H1 (cell line): ENCODE data around the gene PLEKHS1.

ENCODE experiments used
- CBX5 ChIP-seq: fragments of 300-800, 300-1000 bp; sonication (generic); IDR thresholded peaks from 2 replicates; pipeline ENCODE4 v1.7.1; 2016; ENCODE audit warnings: antibody characterized with exemption, low read length, low read depth
- EZH2 ChIP-seq: fragments of 200-600 bp; sonication (generic); IDR thresholded peaks from 2 replicates; pipeline ENCODE4 v1.7.1; 2012; ENCODE audit warnings: low read depth, mild to moderate bottlenecking, moderate library complexity, low read length, inconsistent platforms; ENCODE audit not compliant: severe bottlenecking
- POLR2A ChIP-seq, 2 experiments: IDR thresholded peaks; 1 replicate in 1 of 2; 2 replicates in 1 of 2; pipeline ENCODE4 v1.6.1; 2011; ENCODE audit warnings: low read depth in 2 of 2, low read length in 2 of 2, mild to moderate bottlenecking in 2 of 2; ENCODE audit errors: control extremely low read depth in 1 of 2
- SP4 ChIP-seq: IDR thresholded peaks from 2 replicates; pipeline ENCODE4 v1.6.1; 2012; ENCODE audit warnings: low read length, inconsistent platforms
- TCF12 ChIP-seq: IDR thresholded peaks from 2 replicates; pipeline ENCODE4 v1.6.1; 2011; ENCODE audit warnings: low read depth, mild to moderate bottlenecking, low read length
- TF ChIP-seq, protein P1 (sequence below), 3 experiments: IDR thresholded peaks; 1 replicate in 2 of 3; 2 replicates in 1 of 3; pipeline versions ENCODE4 v1.5.1 to v1.6.1; 2011; ENCODE audit warnings: low read length in 3 of 3, mild to moderate bottlenecking in 3 of 3, inconsistent platforms in 2 of 3, low read depth in 1 of 3, moderate library complexity in 1 of 3; ENCODE audit not compliant: insufficient read depth in 1 of 3; ENCODE audit errors: control extremely low read depth in 1 of 3

DNA sequence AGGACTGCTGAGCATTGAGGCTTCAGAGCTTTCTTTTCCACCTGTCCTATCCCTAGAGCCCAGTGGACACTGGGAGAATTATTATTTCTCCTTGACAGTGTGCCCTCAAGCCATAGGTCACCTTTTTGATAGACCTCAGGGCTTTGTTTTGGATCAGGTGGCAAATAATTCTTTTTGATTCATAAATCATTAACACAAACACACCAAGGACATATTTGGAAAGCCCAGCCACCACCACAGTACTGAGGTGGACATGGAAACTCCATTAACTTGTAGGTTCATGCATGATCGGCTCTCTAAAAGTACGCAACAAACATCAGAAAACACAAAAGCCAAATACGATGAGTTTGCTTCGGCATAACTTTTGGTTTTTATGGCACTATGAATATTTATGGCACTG is 17.8 kb upstream of the PLEKHS1 start:
- no peak for TF ChIP-seq SP4
- no peak for TF ChIP-seq TCF12
- no peak for TF ChIP-seq EZH2
- no peak for TF ChIP-seq CBX5
- TF ChIP-seq POLR2A (IDR thresholded peaks at IDR 0.05; ENCODE audit: control extremely low read depth in 1 of 2, low read depth in 2 of 2, low read length in 2 of 2), result no peak
- TF ChIP-seq, protein P1, sequence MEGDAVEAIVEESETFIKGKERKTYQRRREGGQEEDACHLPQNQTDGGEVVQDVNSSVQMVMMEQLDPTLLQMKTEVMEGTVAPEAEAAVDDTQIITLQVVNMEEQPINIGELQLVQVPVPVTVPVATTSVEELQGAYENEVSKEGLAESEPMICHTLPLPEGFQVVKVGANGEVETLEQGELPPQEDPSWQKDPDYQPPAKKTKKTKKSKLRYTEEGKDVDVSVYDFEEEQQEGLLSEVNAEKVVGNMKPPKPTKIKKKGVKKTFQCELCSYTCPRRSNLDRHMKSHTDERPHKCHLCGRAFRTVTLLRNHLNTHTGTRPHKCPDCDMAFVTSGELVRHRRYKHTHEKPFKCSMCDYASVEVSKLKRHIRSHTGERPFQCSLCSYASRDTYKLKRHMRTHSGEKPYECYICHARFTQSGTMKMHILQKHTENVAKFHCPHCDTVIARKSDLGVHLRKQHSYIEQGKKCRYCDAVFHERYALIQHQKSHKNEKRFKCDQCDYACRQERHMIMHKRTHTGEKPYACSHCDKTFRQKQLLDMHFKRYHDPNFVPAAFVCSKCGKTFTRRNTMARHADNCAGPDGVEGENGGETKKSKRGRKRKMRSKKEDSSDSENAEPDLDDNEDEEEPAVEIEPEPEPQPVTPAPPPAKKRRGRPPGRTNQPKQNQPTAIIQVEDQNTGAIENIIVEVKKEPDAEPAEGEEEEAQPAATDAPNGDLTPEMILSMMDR (IDR thresholded peaks at IDR 0.05; ENCODE audit: control extremely low read depth in 1 of 3, insufficient read depth in 1 of 3, low read depth in 1 of 3, low read length in 3 of 3), result no peak
